HepG2 (cell line): ENCODE measurements around the gene SETD1B. TPM values are rescaled to one million over a fixed set of nuclear protein-coding genes. Genes with fewer than 3 reads are reported as not detected.

Experiments used
- AGO1 ChIP-seq: fragments of 200-400 bp; formaldehyde crosslinking; IDR thresholded peaks from 2 replicates; pipeline ENCODE4 v1.6.1; 2017; ENCODE audit warnings: mild to moderate bottlenecking, low read depth, low read length, moderate library complexity; ENCODE audit not compliant: poor library complexity, severe bottlenecking
- HNRNPLL ChIP-seq: fragments of 200-400 bp; formaldehyde crosslinking; IDR thresholded peaks from 2 replicates; pipeline ENCODE4 v1.6.1; 2017; ENCODE audit warnings: mild to moderate bottlenecking, low read depth, low read length; ENCODE audit not compliant: poor library complexity, severe bottlenecking
- IKZF5 ChIP-seq: IDR thresholded peaks from 2 replicates; pipeline ENCODE4 v1.6.1; 2018; ENCODE audit warnings: missing genetic modification reagents, mild to moderate bottlenecking, missing compliant biosample characterization
- JUNB ChIP-seq: sonication (generic); formaldehyde crosslinking; IDR thresholded peaks from 2 replicates; pipeline ENCODE4 v1.8.0; 2022; ENCODE audit warnings: missing genetic modification reagents, mild to moderate bottlenecking, borderline replicate concordance
- MTA1 ChIP-seq: sonication (generic); formaldehyde crosslinking; IDR thresholded peaks from 2 replicates; pipeline ENCODE4 v1.4.0; 2020; ENCODE audit warnings: missing genetic modification reagents, mild to moderate bottlenecking, borderline replicate concordance
- NFKBIZ ChIP-seq: IDR thresholded peaks from 2 replicates; pipeline ENCODE4 v1.6.1; 2018; ENCODE audit warnings: missing genetic modification reagents, missing compliant biosample characterization
- SMARCE1 ChIP-seq: fragments of 450-650 bp; IDR thresholded peaks from 2 replicates; pipeline ENCODE4 v1.6.1; 2017; ENCODE audit warnings: borderline replicate concordance
- ZFP62 ChIP-seq: sonication (generic); formaldehyde crosslinking; IDR thresholded peaks from 2 replicates; pipeline ENCODE4 v1.4.0; 2020; ENCODE audit warnings: missing genetic modification reagents
- ZNF160 ChIP-seq: sonication (generic); formaldehyde crosslinking; IDR thresholded peaks from 2 replicates; pipeline ENCODE4 v1.8.0; 2022; ENCODE audit warnings: mild to moderate bottlenecking, inconsistent platforms, missing genetic modification reagents
- ZNF34 ChIP-seq: sonication (generic); formaldehyde crosslinking; IDR thresholded peaks from 2 replicates; pipeline ENCODE4 v1.4.0; 2020; ENCODE audit warnings: mild to moderate bottlenecking, missing genetic modification reagents, borderline replicate concordance
- ZNF383 ChIP-seq: sonication (generic); formaldehyde crosslinking; IDR thresholded peaks from 2 replicates; pipeline ENCODE4 v1.4.0; 2020; ENCODE audit warnings: missing genetic modification reagents, mild to moderate bottlenecking, borderline replicate concordance
- ZNF510 ChIP-seq: sonication (generic); formaldehyde crosslinking; IDR thresholded peaks from 2 replicates; pipeline ENCODE4 v1.4.0; 2020; ENCODE audit warnings: low read depth, mild to moderate bottlenecking, missing genetic modification reagents
- ZNF724P ChIP-seq: sonication (generic); formaldehyde crosslinking; IDR thresholded peaks from 2 replicates; pipeline ENCODE4 v1.8.0; 2022; ENCODE audit warnings: missing genetic modification reagents, borderline replicate concordance
- ZSCAN25 ChIP-seq: sonication (generic); formaldehyde crosslinking; IDR thresholded peaks from 2 replicates; pipeline ENCODE4 v1.8.0; 2022; ENCODE audit warnings: mild to moderate bottlenecking, missing genetic modification reagents
- polyA plus RNA-seq, 8 experiments: library from polyadenylated mRNA; depleted of rRNA in 3 of 8; stranded (reverse) in 7 of 8; unstranded in 1 of 8; fragments of >200 nt; fragmentation: Illumina TruSeq in 4 of 8; extraction: Trizol in 4 of 8; gene quantifications; 2 replicates each; pipeline versions ENCODE4 v1.2.1 to v1.2.3, GENCODE V29; 2011 to 2016; ENCODE audit warnings: low read depth in 4 of 8, missing spikeins in 1 of 8, mixed read lengths in 1 of 8; ENCODE audit not compliant: insufficient read depth in 1 of 8
- total RNA-seq, 5 experiments: library from RNA; depleted of rRNA; stranded (reverse); fragments of >200 nt; fragmentation: Illumina TruSeq; extraction: Trizol; gene quantifications; 2 replicates each; pipeline ENCODE4 v1.2.3, GENCODE V29; 2016; ENCODE audit warnings: low read depth in 1 of 5
- TF ChIP-seq, protein P1 (sequence below): sonication (generic); formaldehyde crosslinking; IDR thresholded peaks from 2 replicates; pipeline ENCODE4 v1.5.0; 2020; ENCODE audit warnings: mild to moderate bottlenecking, missing genetic modification reagents, borderline replicate concordance
- TF ChIP-seq, protein P2 (sequence below): sonication (generic); formaldehyde crosslinking; IDR thresholded peaks from 2 replicates; pipeline ENCODE4 v1.4.0; 2020; ENCODE audit warnings: mild to moderate bottlenecking, missing genetic modification reagents, borderline replicate concordance
- TF ChIP-seq, protein P3 (sequence below): sonication (generic); formaldehyde crosslinking; IDR thresholded peaks from 2 replicates; pipeline ENCODE4 v1.9.0; 2021; ENCODE audit warnings: missing genetic modification reagents, borderline replicate concordance

Gene SETD1B
- total and polyA plus RNA-seq, 2 of the 13 experiments (the other 11 are each of a cell fraction or from before 2014, with no cell fraction given) = 1.1 to 1.4 TPM

GRCh38 chr12:121773011-121773777, 30.6 kb upstream of the SETD1B start (continued):
- TF ChIP-seq, protein P1, sequence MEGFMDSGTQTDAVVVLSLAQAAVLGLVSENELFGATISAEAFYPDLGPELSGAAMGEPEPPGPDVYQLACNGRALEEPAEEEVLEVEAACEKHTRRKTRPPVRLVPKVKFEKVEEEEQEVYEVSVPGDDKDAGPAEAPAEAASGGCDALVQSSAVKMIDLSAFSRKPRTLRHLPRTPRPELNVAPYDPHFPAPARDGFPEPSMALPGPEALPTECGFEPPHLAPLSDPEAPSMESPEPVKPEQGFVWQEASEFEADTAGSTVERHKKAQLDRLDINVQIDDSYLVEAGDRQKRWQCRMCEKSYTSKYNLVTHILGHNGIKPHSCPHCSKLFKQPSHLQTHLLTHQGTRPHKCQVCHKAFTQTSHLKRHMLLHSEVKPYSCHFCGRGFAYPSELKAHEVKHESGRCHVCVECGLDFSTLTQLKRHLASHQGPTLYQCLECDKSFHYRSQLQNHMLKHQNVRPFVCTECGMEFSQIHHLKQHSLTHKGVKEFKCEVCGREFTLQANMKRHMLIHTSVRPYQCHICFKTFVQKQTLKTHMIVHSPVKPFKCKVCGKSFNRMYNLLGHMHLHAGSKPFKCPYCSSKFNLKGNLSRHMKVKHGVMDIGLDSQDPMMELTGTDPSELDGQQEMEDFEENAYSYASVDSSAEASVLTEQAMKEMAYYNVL (CRISPR knock-in tag) = no peak
- TF ChIP-seq SMARCE1 (no peak), MTA1 (CRISPR knock-in tag) (no peak), ZSCAN25 (CRISPR knock-in tag) (no peak), HNRNPLL (no peak), ZNF510 (no peak), AGO1 (no peak), ZNF160 (no peak), NFKBIZ (CRISPR knock-in tag) (no peak), ZNF724P (no peak), ZFP62 (CRISPR knock-in tag) (no peak), IKZF5 (CRISPR knock-in tag) (peak; percentile 35; the same call in 1 of the 2 replicates), ZNF34 (CRISPR knock-in tag) (no peak), ZNF383 (CRISPR knock-in tag) (no peak), JUNB (CRISPR knock-in tag) (no peak)
- TF ChIP-seq, protein P2, sequence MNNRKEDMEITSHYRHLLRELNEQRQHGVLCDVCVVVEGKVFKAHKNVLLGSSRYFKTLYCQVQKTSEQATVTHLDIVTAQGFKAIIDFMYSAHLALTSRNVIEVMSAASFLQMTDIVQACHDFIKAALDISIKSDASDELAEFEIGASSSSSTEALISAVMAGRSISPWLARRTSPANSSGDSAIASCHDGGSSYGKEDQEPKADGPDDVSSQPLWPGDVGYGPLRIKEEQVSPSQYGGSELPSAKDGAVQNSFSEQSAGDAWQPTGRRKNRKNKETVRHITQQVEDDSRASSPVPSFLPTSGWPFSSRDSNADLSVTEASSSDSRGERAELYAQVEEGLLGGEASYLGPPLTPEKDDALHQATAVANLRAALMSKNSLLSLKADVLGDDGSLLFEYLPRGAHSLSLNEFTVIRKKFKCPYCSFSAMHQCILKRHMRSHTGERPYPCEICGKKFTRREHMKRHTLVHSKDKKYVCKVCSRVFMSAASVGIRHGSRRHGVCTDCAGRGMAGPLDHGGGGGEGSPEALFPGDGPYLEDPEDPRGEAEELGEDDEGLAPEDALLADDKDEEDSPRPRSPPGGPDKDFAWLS = no peak
- TF ChIP-seq, protein P3, sequence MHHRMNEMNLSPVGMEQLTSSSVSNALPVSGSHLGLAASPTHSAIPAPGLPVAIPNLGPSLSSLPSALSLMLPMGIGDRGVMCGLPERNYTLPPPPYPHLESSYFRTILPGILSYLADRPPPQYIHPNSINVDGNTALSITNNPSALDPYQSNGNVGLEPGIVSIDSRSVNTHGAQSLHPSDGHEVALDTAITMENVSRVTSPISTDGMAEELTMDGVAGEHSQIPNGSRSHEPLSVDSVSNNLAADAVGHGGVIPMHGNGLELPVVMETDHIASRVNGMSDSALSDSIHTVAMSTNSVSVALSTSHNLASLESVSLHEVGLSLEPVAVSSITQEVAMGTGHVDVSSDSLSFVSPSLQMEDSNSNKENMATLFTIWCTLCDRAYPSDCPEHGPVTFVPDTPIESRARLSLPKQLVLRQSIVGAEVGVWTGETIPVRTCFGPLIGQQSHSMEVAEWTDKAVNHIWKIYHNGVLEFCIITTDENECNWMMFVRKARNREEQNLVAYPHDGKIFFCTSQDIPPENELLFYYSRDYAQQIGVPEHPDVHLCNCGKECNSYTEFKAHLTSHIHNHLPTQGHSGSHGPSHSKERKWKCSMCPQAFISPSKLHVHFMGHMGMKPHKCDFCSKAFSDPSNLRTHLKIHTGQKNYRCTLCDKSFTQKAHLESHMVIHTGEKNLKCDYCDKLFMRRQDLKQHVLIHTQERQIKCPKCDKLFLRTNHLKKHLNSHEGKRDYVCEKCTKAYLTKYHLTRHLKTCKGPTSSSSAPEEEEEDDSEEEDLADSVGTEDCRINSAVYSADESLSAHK = no peak
